Caki2 (cell line): Measurements from ENCODE around the gene GNPTAB. TPM values are rescaled to one million over a fixed set of nuclear protein-coding genes. Genes with fewer than 3 reads are reported as not detected.
"Not testable (repeated sequence)": the region's sequence is repeated elsewhere in the genome, so short reads cannot be mapped to it uniquely, and the experiment has no call there.

Source experiments
- DNase-seq: peaks from one replicate; pipeline ENCODE4 v3.0.0-alpha.2; 2015; ENCODE audit warnings: low read depth
- in situ Hi-C: cut with HindIII; loops from 2 replicates; pipeline ENCODE4 v1.10.0; 2016; ENCODE audit warnings: low sequenced_read_pairs, low pct_unique_long_range_greater_than_20kb, mixed read lengths
- total RNA-seq: library from RNA; depleted of rRNA; stranded (reverse); fragments of >200 nt; shearing (Covaris generic); gene quantifications from 2 replicates; pipeline ENCODE4 v1.2.3, GENCODE V29; 2014; ENCODE audit warnings: low replicate concordance

GNPTAB gene
- total RNA-seq, 1 experiment from 2014 or later: 19.5 TPM

DNA sequence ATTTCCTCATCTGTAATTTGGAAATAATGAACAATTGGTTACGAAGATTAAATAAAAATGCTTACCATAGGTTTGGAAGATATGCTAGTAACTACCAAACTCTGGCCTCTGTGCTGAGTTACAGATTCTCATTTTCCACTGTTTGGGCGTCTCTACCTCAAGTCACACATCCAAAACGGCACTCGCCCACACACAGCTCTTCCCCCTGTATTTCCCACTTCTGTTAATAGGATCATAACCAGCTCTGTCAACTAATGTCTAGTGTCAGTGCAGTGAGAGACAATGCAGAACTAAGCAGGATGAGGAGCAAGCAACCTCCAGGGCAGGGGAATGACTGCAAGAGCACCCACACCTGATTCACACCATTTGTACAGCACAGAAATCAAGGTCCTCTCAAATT lies 80.6 kb downstream of the GNPTAB start:
- in situ Hi-C loops: no loop called here
- no peak for DNase-seq

DNA sequence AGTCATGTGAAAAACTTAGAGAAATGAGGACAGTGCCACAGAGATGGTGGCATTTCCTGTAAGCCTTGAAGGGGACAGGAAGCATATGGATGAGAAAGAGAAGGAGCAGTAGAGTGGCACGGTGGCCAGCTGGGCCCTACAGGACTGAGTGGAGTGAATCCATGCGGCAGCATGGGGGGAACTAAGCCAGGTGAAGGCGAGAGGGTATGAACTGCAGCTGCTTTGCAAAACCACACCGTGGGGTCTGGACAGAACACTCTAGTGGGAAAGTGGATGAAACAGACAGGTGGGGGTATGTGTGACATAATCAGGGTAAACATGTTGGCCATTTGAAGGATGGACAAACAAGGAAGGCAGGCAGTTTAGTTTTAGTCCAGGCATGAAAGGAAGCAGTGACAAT lies 81.1 kb downstream of the GNPTAB start:
- in situ Hi-C loops: no loop called here
- DNase-seq: no peak

DNA sequence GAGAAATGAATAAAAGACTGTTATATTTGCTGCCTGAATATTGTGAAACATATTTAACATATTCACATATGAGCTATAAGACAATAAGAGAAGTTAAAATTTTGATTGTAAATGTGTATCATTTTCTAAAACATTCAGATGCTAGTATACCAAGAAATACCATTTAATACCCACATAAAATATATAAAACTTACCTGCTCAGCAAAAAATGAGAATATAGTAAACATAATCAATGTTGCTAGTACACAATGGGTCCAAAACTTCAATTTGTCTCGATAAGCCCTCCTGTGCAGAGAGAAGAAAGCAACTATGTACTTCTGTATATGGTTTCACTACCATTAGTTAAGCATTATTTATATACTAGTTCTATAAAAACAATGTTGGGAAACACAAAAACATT lies 81.9 kb downstream of the GNPTAB start:
- DNase-seq: no peak
- in situ Hi-C loops: no loop called here

DNA sequence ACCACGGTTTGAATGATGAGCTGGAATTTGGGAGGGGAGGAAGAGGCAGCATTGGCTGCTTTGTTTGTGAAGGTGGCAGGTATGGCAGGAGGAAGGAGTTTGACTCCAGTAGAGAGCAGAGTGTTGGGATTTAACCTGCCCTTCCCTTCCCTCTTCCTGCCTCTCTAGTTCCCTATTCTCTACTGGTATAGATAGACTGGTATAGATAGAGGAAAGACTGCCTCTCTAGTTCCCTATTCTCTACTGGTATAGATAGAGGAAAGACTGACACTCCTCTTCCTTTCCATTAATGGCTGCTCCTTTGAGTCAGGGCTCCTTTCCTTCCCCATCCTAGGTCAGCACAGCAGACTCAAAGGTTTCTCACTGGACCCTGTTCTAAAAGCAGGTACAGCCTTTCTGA lies 83.1 kb downstream of the GNPTAB start:
- DNase-seq: no peak
- in situ Hi-C loops: no loop called here

DNA sequence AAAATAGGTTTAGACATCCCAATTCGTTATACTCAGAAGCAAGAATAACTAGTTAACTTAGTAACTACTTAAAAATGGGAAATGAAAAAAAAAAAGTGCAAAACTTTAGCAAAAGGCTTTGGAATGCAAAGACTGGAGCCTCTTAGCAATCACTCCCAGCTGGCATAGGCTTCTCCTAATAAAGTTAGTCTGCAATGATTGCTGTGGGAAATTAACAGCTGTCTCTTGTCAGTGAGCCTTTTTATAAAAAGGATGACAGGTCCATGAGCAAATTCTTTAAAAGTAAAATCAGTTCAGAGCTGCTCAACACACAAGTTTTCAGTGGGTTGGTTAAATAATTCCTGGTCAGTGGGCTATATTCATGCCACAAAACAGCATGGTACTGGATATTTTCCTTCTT lies 84.1 kb downstream of the GNPTAB start:
- in situ Hi-C loops: no loop called here

DNA sequence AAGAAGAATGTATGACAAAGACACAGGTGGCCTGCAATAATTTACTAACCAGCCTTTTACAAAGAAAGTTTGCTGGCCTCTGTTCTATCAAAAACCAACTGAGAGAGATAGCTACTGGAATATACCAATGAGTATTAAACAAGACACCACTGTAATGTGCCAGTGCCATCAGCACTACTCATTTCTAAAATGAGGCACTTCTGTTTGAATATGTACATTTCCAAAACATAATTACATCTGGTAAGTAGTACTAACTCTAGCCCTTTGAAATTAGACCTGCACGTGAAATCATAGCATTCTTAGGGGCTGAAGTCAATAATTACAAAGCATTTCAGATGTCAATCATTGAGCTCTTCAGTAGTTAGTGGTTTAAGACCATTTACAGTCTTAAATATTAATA lies 84.6 kb downstream of the GNPTAB start:
- in situ Hi-C loops: no loop called here
- DNase-seq: no peak

More for the DNA sequence above, 84.1 kb downstream of the GNPTAB start:
- DNase-seq: no peak

DNA sequence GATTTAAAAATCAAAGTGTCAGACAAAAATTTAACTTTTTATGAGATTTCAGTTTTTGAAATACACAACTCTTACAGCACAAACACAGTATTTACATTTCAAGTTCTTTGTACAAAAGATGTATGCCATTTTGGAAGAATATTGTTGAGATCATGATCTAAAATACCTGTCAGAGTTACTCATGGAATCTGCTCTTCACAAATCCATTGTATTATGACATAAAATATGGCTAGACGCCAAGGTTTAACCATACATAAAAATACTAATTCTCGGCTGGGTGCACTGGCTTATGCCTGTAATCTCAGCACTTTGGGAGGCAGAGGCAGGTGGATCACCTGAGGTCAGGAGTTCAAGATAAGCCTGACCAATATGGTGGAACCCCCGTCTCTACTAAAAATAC lies 85.3 kb downstream of the GNPTAB start:
- DNase-seq: no peak
- in situ Hi-C loops: no loop called here

DNA sequence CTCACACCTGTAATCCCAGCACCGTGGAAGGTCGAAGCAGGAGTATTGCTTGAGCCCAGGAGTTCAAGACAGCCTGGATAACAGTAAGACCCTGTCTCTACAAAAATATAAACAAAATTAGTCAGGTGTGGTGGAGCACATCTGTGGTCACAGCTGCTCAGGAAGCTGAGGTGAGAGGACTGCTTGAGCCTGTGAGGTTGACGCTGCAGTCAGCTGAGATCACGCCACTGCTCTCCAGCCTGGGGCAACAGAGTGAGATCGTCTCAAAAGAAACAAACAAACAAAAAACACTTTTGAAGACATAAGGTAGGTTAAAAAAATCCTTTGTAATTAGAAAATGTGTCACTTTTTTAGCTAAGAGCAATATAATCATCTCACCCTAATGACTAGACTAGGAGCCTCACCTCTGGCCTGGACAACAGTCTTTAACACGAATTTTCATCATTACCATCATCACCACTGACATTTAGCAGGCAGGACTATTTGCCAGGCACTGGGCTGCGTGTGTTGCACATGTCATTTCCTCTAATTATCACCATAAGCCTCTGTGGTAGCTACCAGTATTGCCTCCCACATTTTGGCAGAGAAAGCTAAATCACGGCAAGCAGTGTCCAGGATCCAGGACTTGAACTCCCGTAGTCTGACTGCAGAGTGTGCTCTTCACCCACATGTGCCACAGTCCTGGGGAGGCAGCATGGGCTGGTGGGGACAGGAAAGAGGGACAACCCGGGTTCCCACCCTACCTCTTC lies 86.9 kb downstream of the GNPTAB start:
- peak; percentile 19 for DNase-seq
- in situ Hi-C loops: no loop called here

DNA sequence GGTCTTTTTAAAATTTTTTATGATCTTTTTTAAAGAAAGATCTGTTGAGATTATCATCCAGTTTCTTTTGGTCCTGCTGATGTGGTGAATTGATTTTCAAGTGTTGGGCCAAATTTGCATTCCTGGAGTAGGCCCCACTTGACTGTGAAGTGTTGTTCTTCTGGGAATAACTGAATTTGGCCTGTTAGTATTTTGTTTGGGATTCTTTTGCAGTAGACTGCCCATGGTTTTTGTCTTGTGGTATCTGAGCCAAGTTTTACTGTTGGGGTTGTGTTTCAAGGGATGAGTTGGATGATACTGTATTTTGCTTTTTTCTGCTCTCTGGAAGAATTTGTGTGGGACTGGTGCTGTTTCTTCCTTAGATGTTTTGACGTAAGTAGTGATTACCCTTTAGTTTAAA lies 87.5 kb downstream of the GNPTAB start:
- DNase-seq: no peak
- in situ Hi-C loops: no loop called here

DNA sequence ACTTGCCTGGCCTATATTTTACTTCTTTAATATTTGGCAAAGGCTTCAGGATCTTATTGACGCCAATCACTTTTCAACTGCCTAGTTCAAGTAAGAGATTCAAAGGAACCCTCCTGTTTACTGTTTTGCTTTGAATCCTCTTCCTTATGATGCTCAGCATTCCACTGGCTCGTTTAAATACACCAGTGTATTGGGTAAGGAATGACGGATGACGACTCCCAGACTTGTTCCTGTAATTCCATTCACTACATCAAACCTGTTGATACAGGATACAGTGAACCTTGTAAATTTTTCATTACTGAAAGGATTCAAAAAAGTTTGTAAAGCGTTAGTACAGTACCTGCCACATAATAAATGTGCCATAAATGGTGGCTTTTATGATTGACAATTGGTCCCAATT lies 89.8 kb downstream of the GNPTAB start:
- in situ Hi-C loops: no loop called here
- no peak for DNase-seq

DNA sequence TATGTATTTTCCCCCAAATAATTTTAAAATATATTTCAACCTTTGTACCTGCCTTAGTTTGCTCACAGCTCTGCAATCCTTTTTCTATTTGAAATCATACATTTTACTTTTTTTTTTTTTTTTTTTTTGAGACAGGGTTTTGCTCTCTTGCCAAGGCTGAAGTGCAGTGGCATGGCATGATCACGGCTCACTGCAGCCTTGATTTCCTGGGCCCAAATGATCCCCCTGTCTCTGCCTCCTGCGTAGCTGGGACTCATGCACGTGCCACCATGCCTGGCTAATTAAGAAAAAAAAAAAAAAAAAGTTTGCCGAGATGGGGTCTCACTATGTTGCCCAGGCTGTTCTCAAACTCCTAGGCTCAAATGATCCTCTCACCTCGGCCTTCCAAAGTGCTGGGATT lies 90.2 kb downstream of the GNPTAB start:
- in situ Hi-C loops: no loop called here
- no peak for DNase-seq

DNA sequence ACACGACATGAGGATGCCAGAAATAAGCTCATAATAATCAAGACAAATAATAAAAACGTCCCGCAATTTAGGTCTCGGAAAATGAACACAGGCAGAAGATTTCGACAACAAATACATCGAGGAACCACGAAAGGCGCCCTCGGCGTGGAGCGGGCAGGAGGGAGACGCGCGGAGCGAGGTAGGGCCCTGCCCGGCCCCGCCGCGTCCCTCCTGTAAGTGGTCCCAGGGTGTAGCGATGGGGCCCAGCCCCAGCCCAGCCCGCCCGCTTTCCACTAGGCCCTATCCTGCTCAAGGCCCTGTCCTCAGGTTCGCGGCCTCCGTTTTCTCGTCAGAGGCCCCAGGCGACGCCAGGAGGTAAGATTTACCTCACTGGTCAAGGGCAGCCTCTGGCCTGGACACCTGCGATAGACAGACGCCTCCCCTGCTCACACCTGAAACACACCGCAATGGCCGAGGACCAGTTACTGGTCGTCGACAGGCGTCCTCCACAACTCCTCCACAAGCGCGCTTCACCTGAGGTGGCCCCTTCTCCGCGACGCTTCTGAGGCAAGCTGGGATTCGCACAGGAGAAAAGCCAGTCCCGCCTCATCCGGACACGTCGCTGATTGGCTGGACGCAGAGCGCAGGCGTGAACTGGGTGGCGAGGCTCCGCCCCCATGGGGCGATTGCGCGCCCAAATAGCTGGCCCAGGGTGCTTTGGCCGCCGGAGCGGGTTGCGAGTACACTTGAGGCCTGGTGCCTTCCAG lies 91.7 kb downstream of the GNPTAB start, which contains the start of gene SYCP3:
TSS of gene SYCP3 (minus strand) at position 543 of the 746 bp plus-strand sequence. CDS start 1,527 bp downstream, outside the sequence.
- DNase-seq: no peak
- in situ Hi-C loops: no loop called here

DNA sequence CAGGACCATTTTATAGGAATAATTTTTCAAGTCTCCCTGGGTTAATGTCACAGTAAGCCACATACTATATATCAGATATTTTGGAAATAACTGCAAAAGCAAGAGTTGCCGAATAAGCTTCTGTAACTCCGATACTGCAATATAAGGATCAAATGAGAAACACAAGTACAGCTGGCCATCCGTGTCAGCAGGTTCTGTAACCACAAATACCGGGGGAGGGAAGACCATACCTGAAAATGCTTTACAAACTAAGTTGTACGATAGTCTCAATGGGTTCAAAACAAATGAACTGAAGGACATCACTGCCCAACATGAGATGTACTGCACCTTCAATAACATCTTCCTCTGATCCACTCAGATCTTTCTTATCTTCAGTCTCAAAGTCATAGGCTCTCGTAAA lies 93.3 kb downstream of the GNPTAB start:
- DNase-seq: no peak
- in situ Hi-C loops: no loop called here

DNA sequence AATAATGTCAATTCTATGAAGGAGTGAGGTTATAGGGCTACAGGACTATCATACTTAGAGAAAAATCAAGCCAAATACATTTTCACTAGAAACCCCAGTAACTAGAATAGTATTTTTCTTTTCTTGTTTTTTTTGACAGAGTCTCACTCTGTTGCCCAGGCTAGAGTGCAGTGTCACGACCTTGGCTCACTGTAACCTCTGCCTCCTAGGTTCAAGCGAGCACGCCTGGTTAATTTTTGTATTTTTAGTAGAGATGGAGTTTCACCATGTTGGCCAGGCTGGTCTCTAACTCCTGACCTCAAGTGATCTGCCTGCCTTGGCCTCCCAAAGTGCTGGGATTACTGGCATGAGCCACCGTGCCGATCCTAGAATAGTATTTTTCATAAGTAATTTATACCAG lies 96.3 kb downstream of the GNPTAB start:
- in situ Hi-C loops, DNase-seq: not testable (repeated sequence)

DNA sequence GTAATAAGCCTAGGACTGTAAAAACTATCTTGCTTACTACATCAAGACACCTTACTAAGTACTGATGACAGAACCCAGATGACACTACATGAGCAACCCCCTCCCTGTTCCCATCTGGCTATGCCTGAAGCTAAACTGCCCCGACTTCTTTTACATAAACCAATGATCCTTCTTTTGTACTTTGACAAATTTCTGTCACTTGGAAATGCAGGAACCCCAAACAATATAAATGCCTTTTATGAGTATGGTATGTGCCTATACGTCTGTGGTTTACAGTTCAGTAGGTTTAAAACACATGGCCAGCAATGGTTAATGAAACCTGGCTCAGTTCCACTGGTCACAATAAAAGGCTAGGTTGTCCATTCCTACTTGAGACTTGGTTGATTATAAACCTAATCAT lies 97.6 kb downstream of the GNPTAB start:
- in situ Hi-C loops: no loop called here
- peak; percentile 65 for DNase-seq

DNA sequence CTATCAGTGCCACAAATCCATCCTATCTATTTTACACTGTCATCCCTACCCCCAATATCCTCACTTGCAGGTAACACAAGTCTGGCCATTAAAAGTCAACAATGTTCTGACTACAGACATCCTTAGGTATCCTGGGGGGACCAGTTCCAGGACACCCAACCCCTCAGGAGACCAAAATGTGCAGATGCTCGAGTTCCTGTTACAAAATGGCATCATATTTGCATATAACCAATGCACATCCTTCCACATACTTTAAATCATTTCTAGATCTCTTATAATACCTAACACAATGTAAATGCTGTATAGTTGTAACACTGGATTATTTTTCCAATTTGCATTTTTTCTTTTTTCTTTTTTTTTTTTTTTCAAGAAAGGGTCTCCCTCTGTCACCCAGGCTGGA lies 98.4 kb downstream of the GNPTAB start:
- in situ Hi-C loops: no loop called here

DNA sequence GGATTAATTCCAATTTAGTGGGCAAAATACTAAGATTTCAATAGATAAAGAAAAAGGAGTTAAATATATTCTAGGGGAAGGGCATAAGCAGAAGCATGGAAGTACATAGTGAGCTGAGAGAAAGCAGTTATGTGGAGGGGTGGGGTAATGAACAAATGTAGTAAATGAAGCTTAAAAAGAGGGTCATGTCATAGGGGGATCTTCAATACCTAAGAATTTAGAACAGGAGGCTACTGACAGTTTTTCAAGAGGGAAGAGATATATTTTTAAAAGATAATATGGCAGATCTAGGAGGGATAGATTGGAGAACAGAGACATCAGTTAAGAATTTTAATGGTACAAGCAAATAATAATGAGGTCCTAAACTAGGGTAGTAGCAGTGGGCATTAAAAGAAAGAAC lies 100.9 kb downstream of the GNPTAB start:
- in situ Hi-C loops: no loop called here
- DNase-seq: no peak

More for the DNA sequence above, 98.4 kb downstream of the GNPTAB start:
- DNase-seq: no peak

DNA sequence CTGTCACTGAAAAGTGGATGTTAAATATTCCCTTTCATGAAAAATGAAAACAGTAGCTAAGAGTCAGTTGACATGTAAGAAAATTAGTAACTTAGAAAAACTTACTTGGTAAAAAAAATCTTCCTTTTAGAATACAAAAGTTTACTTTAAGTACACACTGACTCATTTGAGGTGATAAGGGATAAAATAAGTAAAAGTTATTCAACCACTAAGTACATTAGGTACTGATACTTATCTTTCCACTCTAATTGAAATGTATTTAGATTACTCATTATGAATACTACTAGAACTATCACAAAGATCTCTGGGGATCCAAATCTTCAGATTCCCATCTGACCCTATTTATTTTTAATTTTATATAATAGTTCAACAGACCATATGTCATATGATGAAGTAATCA lies 103.7 kb downstream of the GNPTAB start:
- peak; percentile 5 for DNase-seq
- in situ Hi-C loops: no loop called here

DNA sequence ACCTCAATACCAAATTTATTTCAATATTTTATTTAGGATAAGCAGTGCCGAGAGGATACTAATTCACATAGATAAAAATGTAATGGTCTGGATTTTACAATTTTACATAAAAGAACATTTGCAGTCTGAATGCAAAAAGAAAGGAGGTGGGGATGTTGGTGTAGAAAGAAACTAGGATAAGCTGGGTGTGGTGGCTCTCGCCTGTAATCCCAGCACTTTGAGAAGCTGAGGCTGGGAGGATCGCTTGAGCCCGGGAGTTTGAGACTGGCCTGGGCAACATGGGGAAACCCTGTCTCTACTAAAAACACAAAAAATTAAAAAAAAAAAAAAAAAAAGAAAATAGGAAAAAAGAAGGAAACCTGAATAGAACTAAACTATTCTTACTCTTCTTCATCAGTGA lies 108.4 kb downstream of the GNPTAB start:
- in situ Hi-C loops: no loop called here
- no peak for DNase-seq

DNA sequence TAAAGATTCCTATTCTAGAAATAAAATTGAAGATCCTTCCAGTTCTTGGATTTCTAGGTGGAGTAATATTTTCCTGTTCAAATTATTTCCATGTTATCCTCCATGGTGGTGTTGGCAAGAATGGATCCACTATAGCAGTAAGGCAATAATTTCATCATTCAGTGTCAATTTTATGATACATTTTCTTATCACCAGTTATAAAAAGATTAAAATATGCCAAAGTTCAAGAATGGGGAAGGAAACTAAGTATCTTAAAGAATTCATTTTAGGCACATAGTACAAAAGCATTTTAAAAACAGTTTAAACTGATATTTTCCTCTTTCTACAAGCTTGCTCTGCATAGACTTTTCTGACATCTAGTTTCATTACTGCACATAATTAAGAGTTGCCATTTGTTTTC lies 110.6 kb downstream of the GNPTAB start:
- no peak for DNase-seq
- in situ Hi-C loops: no loop called here
